WTC11 (cell line): Measurements from ENCODE around the gene EBI3. TPM values are rescaled to one million over a fixed set of nuclear protein-coding genes. Genes with fewer than 3 reads are reported as not detected.

Experiments
- ATAC-seq: fragments of 200-7000 bp; cut with Tn5 transposase; 2 replicates; pipeline ENCODE4 v1.10.0; 2021; ENCODE audit warnings: mild to moderate bottlenecking, moderate library complexity
- CTCF ChIA-PET: fragments of 300-600 bp; sonication (Branson Sonifier 250); formaldehyde crosslinking; loops from one replicate; lab custom pipeline; 2021; ENCODE audit warnings: antibody characterized with exemption; lab: Charles Lee
- POLR2A ChIA-PET: fragments of 350-600 bp; sonication (Branson Sonifier 250); formaldehyde crosslinking; loops from one replicate; lab custom pipeline; 2021; ENCODE audit warnings: antibody characterized with exemption; lab: Charles Lee
- DNase-seq: peaks from one replicate; pipeline ENCODE4 v3.0.0; 2021; ENCODE audit warnings: low spot score
- H3K27ac Mint-ChIP-seq: 2 replicates; pipeline ENCODE4 v1.8.0; 2021; ENCODE audit warnings: mixed read lengths
- H3K27me3 Mint-ChIP-seq: 2 replicates; pipeline ENCODE4 v1.8.0; 2021; ENCODE audit warnings: low read depth, mild to moderate bottlenecking, moderate library complexity, mixed read lengths
- H3K36me3 Mint-ChIP-seq: 2 replicates; pipeline ENCODE4 v1.8.0; 2021; ENCODE audit warnings: mixed read lengths
- H3K4me1 Mint-ChIP-seq: 2 replicates; pipeline ENCODE4 v1.8.0; 2022; ENCODE audit warnings: mixed read lengths
- H3K4me3 Mint-ChIP-seq: 2 replicates; pipeline ENCODE4 v1.8.0; 2021; ENCODE audit warnings: mild to moderate bottlenecking, moderate library complexity, mixed read lengths
- H3K9me3 Mint-ChIP-seq: 2 replicates; pipeline ENCODE4 v1.8.0; 2021; ENCODE audit warnings: mixed read lengths
- ATF1 ChIP-seq: sonication (generic); formaldehyde crosslinking; IDR thresholded peaks from 2 replicates; pipeline ENCODE4 v1.8.1; 2023; ENCODE audit warnings: mild to moderate bottlenecking, moderate library complexity, missing genetic modification reagents
- E2F1 ChIP-seq: sonication (generic); formaldehyde crosslinking; IDR thresholded peaks from 2 replicates; pipeline ENCODE4 v1.8.0; 2022; ENCODE audit warnings: mild to moderate bottlenecking, missing genetic modification reagents
- E2F4 ChIP-seq: sonication (generic); formaldehyde crosslinking; IDR thresholded peaks from 2 replicates; pipeline ENCODE4 v1.8.1; 2022; ENCODE audit warnings: low read depth, mild to moderate bottlenecking, moderate library complexity, missing genetic modification reagents, borderline replicate concordance
- ERG ChIP-seq: fragments of 250-450 bp; sonication (Bioruptor Pico); IDR thresholded peaks from 2 replicates; pipeline ENCODE4 v1.8.0; 2021; ENCODE audit warnings: mild to moderate bottlenecking
- FOXP4 ChIP-seq: sonication (generic); formaldehyde crosslinking; IDR thresholded peaks from 2 replicates; pipeline ENCODE4 v1.8.0; 2022; ENCODE audit warnings: mild to moderate bottlenecking, missing genetic modification reagents
- GABPB1 ChIP-seq: sonication (generic); formaldehyde crosslinking; IDR thresholded peaks from 2 replicates; pipeline ENCODE4 v1.8.1; 2023; ENCODE audit warnings: mild to moderate bottlenecking, missing genetic modification reagents
- IRF1 ChIP-seq: sonication (generic); formaldehyde crosslinking; IDR thresholded peaks from 2 replicates; pipeline ENCODE4 v1.8.0; 2023; ENCODE audit warnings: missing genetic modification reagents
- KAT7 ChIP-seq: sonication (generic); formaldehyde crosslinking; IDR thresholded peaks from 2 replicates; pipeline ENCODE4 v1.8.1; 2023; ENCODE audit warnings: missing genetic modification reagents, mild to moderate bottlenecking, borderline replicate concordance
- MYBL2 ChIP-seq: sonication (generic); formaldehyde crosslinking; IDR thresholded peaks from 2 replicates; pipeline ENCODE4 v1.8.1; 2023; ENCODE audit warnings: mild to moderate bottlenecking, moderate library complexity, missing genetic modification reagents
- NFATC4 ChIP-seq: fragments of 250-450 bp; sonication (Bioruptor Pico); IDR thresholded peaks from 2 replicates; pipeline ENCODE4 v1.9.0; 2021; ENCODE audit warnings: mild to moderate bottlenecking
- NFYB ChIP-seq: sonication (generic); formaldehyde crosslinking; conservative IDR thresholded peaks from 2 replicates; pipeline ENCODE4 v1.8.0; 2022; ENCODE audit warnings: low read depth, missing genetic modification reagents
- SMAD4 ChIP-seq: sonication (generic); formaldehyde crosslinking; IDR thresholded peaks from 2 replicates; pipeline ENCODE4 v1.8.0; 2022; ENCODE audit warnings: mild to moderate bottlenecking, missing genetic modification reagents
- STAT6 ChIP-seq: sonication (generic); formaldehyde crosslinking; conservative IDR thresholded peaks from 2 replicates; pipeline ENCODE4 v1.8.1; 2023; ENCODE audit warnings: mild to moderate bottlenecking, low read depth, missing genetic modification reagents, moderate library complexity
- TEAD1 ChIP-seq: sonication (generic); formaldehyde crosslinking; IDR thresholded peaks from 2 replicates; pipeline ENCODE4 v1.8.0; 2022; ENCODE audit warnings: mild to moderate bottlenecking, missing genetic modification reagents
- ZBTB43 ChIP-seq: sonication (generic); formaldehyde crosslinking; IDR thresholded peaks from 2 replicates; pipeline ENCODE4 v1.8.1; 2023; ENCODE audit warnings: mild to moderate bottlenecking, missing genetic modification reagents
- ZMAT4 ChIP-seq: fragments of 250-450 bp; sonication (Bioruptor Pico); IDR thresholded peaks from 2 replicates; pipeline ENCODE4 v1.9.0; 2021; ENCODE audit warnings: mild to moderate bottlenecking
- ZNF512 ChIP-seq: sonication (generic); formaldehyde crosslinking; IDR thresholded peaks from 2 replicates; pipeline ENCODE4 v1.8.1; 2022; ENCODE audit warnings: missing genetic modification reagents, borderline replicate concordance
- total RNA-seq: library from RNA; stranded (reverse); gene quantifications from 3 replicates; pipeline ENCODE4 v1.2.3, GENCODE V29; 2021

The EBI3 gene
- total RNA-seq, 1 experiment from 2014 or later, result 0.81 TPM

- TF ChIP-seq ERG (CRISPR knock-in tag) (no peak), IRF1 (CRISPR knock-in tag) (no peak), MYBL2 (CRISPR knock-in tag) (no peak)
- TF ChIP-seq, all 79 proteins: peak for 0
Measured at GRCh38 chr19:4215807-4216206, 13.5 kb upstream of the EBI3 start (continued).

- H3K4me1 Mint-ChIP-seq, result no peaks in the 10 kb centered on the region
- POLR2A ChIA-PET, result no interaction called here
- peaks cover 8% of the 10 kb centered on the region for H3K9me3 Mint-ChIP-seq
Measured at GRCh38 chr19:4216846-4217245, 12.5 kb upstream of the EBI3 start.

More at GRCh38 chr19:4216846-4217245, 12.5 kb upstream of the EBI3 start:
- Mint-ChIP-seq H3K4me3 (no peak overlapping the region), H3K36me3 (peaks cover 9% of the 10 kb centered on the region), H3K27me3 (no peaks in the 10 kb centered on the region), H3K27ac (no peak overlapping the region)
- TF ChIP-seq KAT7 (no peak), NFATC4 (CRISPR knock-in tag) (no peak), ZMAT4 (no peak), ZBTB43 (CRISPR knock-in tag) (no peak), E2F1 (no peak), TEAD1 (no peak), GABPB1 (CRISPR knock-in tag) (no peak), NFYB (CRISPR knock-in tag) (no peak), ATF1 (CRISPR knock-in tag) (no peak), FOXP4 (CRISPR knock-in tag) (no peak), ZNF512 (CRISPR knock-in tag) (no peak), E2F4 (CRISPR knock-in tag) (no peak), STAT6 (no peak), SMAD4 (CRISPR knock-in tag) (no peak)
- DNase-seq (no peak), ATAC-seq (no peak)
- CTCF ChIA-PET, result interaction anchor here (0.8 to 1.5 kb wide), 2 partner anchors 19 to 77 kb away, joined by 3 to 5 read pairs; no protein-coding TSS in a partner anchor
